Osteoblast (primary cell): ENCODE data around the gene DCLK3. TPM values are rescaled to one million over a fixed set of nuclear protein-coding genes. Genes with fewer than 3 reads are reported as not detected.

Experiments
- DNase-seq: peaks from one replicate; pipeline ENCODE4 v3.0.0; 2011; ENCODE audit warnings: low spot score, mixed read lengths; ENCODE audit not compliant: insufficient read length; ENCODE audit errors: missing footprints
- H2AFZ ChIP-seq: 2 replicates; pipeline ENCODE4 v1.6.0; 2011; ENCODE audit warnings: mild to moderate bottlenecking, low read length
- H3K27ac ChIP-seq: 2 replicates; pipeline ENCODE4 v1.5.1; 2011; ENCODE audit warnings: mild to moderate bottlenecking, low read depth, low read length, moderate library complexity
- H3K27me3 ChIP-seq: 2 replicates; pipeline ENCODE4 v1.6.0; 2012; ENCODE audit warnings: mild to moderate bottlenecking, control low read depth, inconsistent platforms, low read length, moderate library complexity; ENCODE audit not compliant: insufficient read depth
- H3K36me3 ChIP-seq: 2 replicates; pipeline ENCODE4 v1.5.1; 2011; ENCODE audit warnings: mild to moderate bottlenecking, low read length, control low read depth, moderate library complexity; ENCODE audit not compliant: insufficient read depth
- H3K4me1 ChIP-seq: 2 replicates; pipeline ENCODE4 v1.5.1; 2011; ENCODE audit warnings: mild to moderate bottlenecking, low read length, control low read depth, moderate library complexity; ENCODE audit not compliant: insufficient read depth
- H3K4me2 ChIP-seq: 2 replicates; pipeline ENCODE4 v1.6.0; 2011; ENCODE audit warnings: mild to moderate bottlenecking, low read length; ENCODE audit not compliant: insufficient read depth
- H3K4me3 ChIP-seq: fragments of 200-600 bp; sonication (generic); 3 replicates; pipeline ENCODE4 v1.5.1; 2012; ENCODE audit warnings: mild to moderate bottlenecking, low read length, inconsistent platforms; ENCODE audit not compliant: insufficient read depth
- H3K79me2 ChIP-seq: 2 replicates; pipeline ENCODE4 v1.6.0; 2012; ENCODE audit warnings: mild to moderate bottlenecking, low read length, control low read depth, inconsistent platforms; ENCODE audit not compliant: insufficient read depth
- H3K9me3 ChIP-seq: 2 replicates; pipeline ENCODE4 v1.5.1; 2011; ENCODE audit warnings: low read depth, low read length, control low read depth
- H4K20me1 ChIP-seq: 2 replicates; pipeline ENCODE4 v1.6.0; 2012; ENCODE audit warnings: mild to moderate bottlenecking, low read length, control low read depth; ENCODE audit not compliant: insufficient read depth
- CTCF ChIP-seq: IDR thresholded peaks from 2 replicates; pipeline ENCODE4 v1.5.1; 2011; ENCODE audit warnings: mild to moderate bottlenecking, low read depth, low read length, moderate library complexity; ENCODE audit errors: extremely low read depth
- total RNA-seq: library from RNA; depleted of rRNA; stranded (reverse); fragments of >200 nt; gene quantifications from 2 replicates; pipeline ENCODE4 v1.2.3, GENCODE V29; 2012

DCLK3 gene
- total RNA-seq, 1 donor = under 0.01 TPM

- Histone ChIP-seq H4K20me1 (no peaks in the 10 kb centered on the region), H3K27me3 (peaks cover 18% of the 10 kb centered on the region), H3K4me2 (no peak overlapping the region), H3K79me2 (no peaks in the 10 kb centered on the region), H3K36me3 (no peaks in the 10 kb centered on the region), H3K9me3 (no peaks in the 10 kb centered on the region), H2AFZ (no peak overlapping the region), H3K4me1 (no peaks in the 10 kb centered on the region), H3K27ac (no peak overlapping the region), H3K4me3 (no peak overlapping the region)
- no peak for DNase-seq
- TF ChIP-seq CTCF = no peak
These were observed 33.4 kb downstream of the DCLK3 start for GRCh38 chr3:36730966-36731365.

- no peaks in the 10 kb centered on the region for H4K20me1 ChIP-seq
- no peaks in the 10 kb centered on the region for H3K9me3 ChIP-seq
- H3K27me3 ChIP-seq = peaks cover 18% of the 10 kb centered on the region
- no peak overlapping the region for H3K27ac ChIP-seq
- H2AFZ ChIP-seq = no peak overlapping the region
- no peak overlapping the region for H3K4me3 ChIP-seq
- DNase-seq = no peak
- TF ChIP-seq CTCF = peak; percentile 73
- H3K4me2 ChIP-seq = no peak overlapping the region
- H3K36me3 ChIP-seq = no peaks in the 10 kb centered on the region
- H3K4me1 ChIP-seq = no peaks in the 10 kb centered on the region
- H3K79me2 ChIP-seq = no peaks in the 10 kb centered on the region
These were observed 34.9 kb downstream of the DCLK3 start for GRCh38 chr3:36729204-36730056.

- peaks cover 16% of the 10 kb centered on the region for H3K4me1 ChIP-seq
- H3K36me3 ChIP-seq = no peaks in the 10 kb centered on the region
- peak overlapping the region; percentile 47 for H3K27ac ChIP-seq
- H4K20me1 ChIP-seq = no peaks in the 10 kb centered on the region
- DNase-seq = peak; percentile 91
- H3K79me2 ChIP-seq = no peaks in the 10 kb centered on the region
- no peaks in the 10 kb centered on the region for H3K9me3 ChIP-seq
- no peak overlapping the region for H3K4me2 ChIP-seq
- no peak overlapping the region for H3K4me3 ChIP-seq
- peaks cover 5% of the 10 kb centered on the region for H3K27me3 ChIP-seq
- TF ChIP-seq CTCF = peak; percentile 20
- H2AFZ ChIP-seq = no peak overlapping the region
These were observed 49.8 kb downstream of the DCLK3 start for GRCh38 chr3:36714343-36715086.

GRCh38 chr3:36713904-36714303 lies 50.4 kb downstream of the DCLK3 start:
- H4K20me1 ChIP-seq = no peaks in the 10 kb centered on the region
- peak overlapping the region; percentile 47 for H3K27ac ChIP-seq
- no peaks in the 10 kb centered on the region for H3K79me2 ChIP-seq
- H3K27me3 ChIP-seq = no peaks in the 10 kb centered on the region
- H2AFZ ChIP-seq = no peak overlapping the region
- H3K4me3 ChIP-seq = no peak overlapping the region
- no peak for DNase-seq
- peaks cover 16% of the 10 kb centered on the region for H3K4me1 ChIP-seq
- TF ChIP-seq CTCF = no peak
- H3K36me3 ChIP-seq = no peaks in the 10 kb centered on the region
- H3K9me3 ChIP-seq = no peaks in the 10 kb centered on the region
- no peak overlapping the region for H3K4me2 ChIP-seq
